Measurements from ENCODE around the gene WNT8B. TPM values are rescaled to one million over a fixed set of nuclear protein-coding genes. Genes with fewer than 3 reads are reported as not detected.

WNT8B gene
- total and polyA plus RNA-seq, 10 of the 15 experiments (the other 5 are each of a cell fraction or from before 2014, with no cell fraction given) = not detected

DNA sequence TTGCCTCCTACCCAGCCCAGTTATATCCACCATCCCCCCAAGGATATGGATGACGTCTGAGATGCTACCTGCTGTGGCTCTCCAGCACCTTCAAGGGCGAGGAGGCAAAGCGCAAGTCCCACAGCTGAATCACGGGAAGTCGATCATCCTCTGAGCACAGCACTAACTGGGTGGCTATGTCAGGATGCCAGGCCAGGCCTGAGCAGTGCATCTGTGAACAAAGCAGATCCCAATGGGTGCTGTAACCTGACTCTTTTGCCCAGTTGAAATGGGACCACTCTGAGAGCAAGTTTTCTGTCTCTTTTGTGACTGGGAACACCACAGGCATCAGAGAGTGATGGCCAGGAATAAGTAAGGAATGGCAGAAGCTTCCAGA is 44.5 kb downstream of the WNT8B start:
- no peak overlapping the region for H2AFZ ChIP-seq (ENCODE audit: control insufficient read depth, low read depth, low read length)
- ChIA-PET RAD21 (ENCODE audit: unreplicated experiment) (interaction anchor here (0.5 kb wide), 1 partner anchor 73 kb away, joined by 4 read pairs; no protein-coding TSS in a partner anchor), POLR2A (no interaction called here), CTCF (interaction anchor here (0.7 to 4.6 kb wide), 8 partner anchors 8 to 78 kb away, joined by 3 to 40 read pairs (median 6); no protein-coding TSS in a partner anchor), SMC1A (ENCODE audit: uncharacterized antibody, unreplicated experiment) (interaction anchor here (1.9 to 2.0 kb wide), 2 partner anchors 69 to 164 kb away, joined by 6 to 11 read pairs; no protein-coding TSS in a partner anchor)
- peaks cover 0 to 11% of the 10 kb centered on the region in 2 experiments for H3K36me3 ChIP-seq (ENCODE audit: control insufficient read depth in 2 of 2, insufficient read depth in 2 of 2, low read length in 1 of 2)
- WGBS (ENCODE audit: insufficient coverage, insufficient replicate concordance, low lambda C conversion rate, missing lambda C conversion rate) = 84% methylated on average over 5 of the region's 5 CpGs
- H3K27me3 ChIP-seq (replicated peaks in 1 of 2; ENCODE audit: control insufficient read depth in 2 of 2, insufficient read depth in 2 of 2, low read length in 1 of 2) = no peaks in the 10 kb centered on the region
- no peak for DNase-seq (ENCODE audit: low read depth, low spot score)
- no peak for ATAC-seq
- H3K9me3 ChIP-seq (replicated peaks; ENCODE audit: control insufficient read depth, insufficient read depth, low read length) = no peaks in the 10 kb centered on the region
- H3K4me1 ChIP-seq (ENCODE audit: control insufficient read depth, insufficient read depth, low read length) = peaks cover 8% of the 10 kb centered on the region; the same call in 1 of the 2 replicates
- no peaks in the 10 kb centered on the region for H3K79me2 ChIP-seq (ENCODE audit: control insufficient read depth, insufficient read depth, low read length)
- FAIRE-seq = no peak
- no peak for TF ChIP-seq EZH2 (IDR thresholded peaks at IDR 0.05; ENCODE audit: borderline replicate concordance, control insufficient read depth, low read depth, low read length)
- no peak overlapping the region for H3K27ac ChIP-seq (ENCODE audit: control insufficient read depth, insufficient read depth)
- BruUV-seq (replicated peaks) = no TSS peak
- intact Hi-C loops (cut with micrococcal nuclease; ENCODE audit: unreplicated experiment) (no loop called here), in situ Hi-C loops (cut with MboI) (loop anchor here (5.0 kb wide), 2 partner anchors 70 to 165 kb away; no protein-coding TSS in a partner anchor)
- H3K9ac ChIP-seq (ENCODE audit: control insufficient read depth, insufficient read depth, low read length) = no peak overlapping the region
- H3K4me3 ChIP-seq = no peak overlapping the region
- H4K20me1 ChIP-seq (ENCODE audit: control insufficient read depth, insufficient read depth) = 0 out of 2 replicates have a peak, but pooled peaks cover 3% of the 10 kb centered on the region
- H3K4me2 ChIP-seq (ENCODE audit: control insufficient read depth, insufficient read depth) = no peak overlapping the region

DNA sequence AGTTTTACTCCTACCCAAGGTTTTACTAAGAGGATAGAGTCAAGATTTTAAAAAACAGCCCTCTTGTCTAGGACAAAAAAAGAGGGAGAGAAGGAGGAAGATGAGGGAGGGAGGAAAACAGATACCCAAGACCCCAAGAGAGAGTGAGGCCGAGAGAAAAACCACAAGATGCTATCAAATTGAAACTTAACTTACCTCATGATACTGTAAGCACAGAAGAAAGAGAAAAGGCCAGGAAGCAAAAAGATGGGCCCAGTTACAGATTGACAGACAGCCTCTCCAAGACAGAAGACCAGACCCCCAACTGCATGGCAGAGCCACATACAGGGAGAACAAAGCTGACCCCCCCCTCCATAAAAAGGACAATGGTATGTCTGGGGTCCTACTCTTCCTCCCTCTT is 45.5 kb downstream of the WNT8B start:
- Histone ChIP-seq H3K9me3 (replicated peaks; ENCODE audit: control insufficient read depth, insufficient read depth, low read length) (no peaks in the 10 kb centered on the region), H3K9ac (ENCODE audit: control insufficient read depth, insufficient read depth, low read length) (no peak overlapping the region), H3K4me1 (ENCODE audit: control insufficient read depth, insufficient read depth, low read length) (peaks cover 8% of the 10 kb centered on the region; the same call in 1 of the 2 replicates), H3K4me3 (no peak overlapping the region), H2AFZ (ENCODE audit: control insufficient read depth, low read depth, low read length) (no peak overlapping the region), H4K20me1 (ENCODE audit: control insufficient read depth, insufficient read depth) (0 out of 2 replicates have a peak, but pooled peaks cover 3% of the 10 kb centered on the region), H3K4me2 (ENCODE audit: control insufficient read depth, insufficient read depth) (no peak overlapping the region), H3K36me3 (ENCODE audit: control insufficient read depth in 2 of 2, insufficient read depth in 2 of 2, low read length in 1 of 2) (peaks cover 0 to 11% of the 10 kb centered on the region in 2 experiments), H3K27me3 (replicated peaks in 1 of 2; ENCODE audit: control insufficient read depth in 2 of 2, insufficient read depth in 2 of 2, low read length in 1 of 2) (no peaks in the 10 kb centered on the region), H3K27ac (ENCODE audit: control insufficient read depth, insufficient read depth) (no peak overlapping the region), H3K79me2 (ENCODE audit: control insufficient read depth, insufficient read depth, low read length) (no peaks in the 10 kb centered on the region)
- FAIRE-seq (no peak), DNase-seq (ENCODE audit: low read depth, low spot score) (no peak), ATAC-seq (no peak)
- BruUV-seq (replicated peaks) = no TSS peak
- in situ Hi-C loops (cut with MboI) = loop anchor here (5.0 kb wide), 2 partner anchors 71 to 166 kb away; no protein-coding TSS in a partner anchor
- ChIA-PET SMC1A (ENCODE audit: uncharacterized antibody, unreplicated experiment) (interaction anchor here (0.6 to 2.6 kb wide), 10 partner anchors 10 to 171 kb away, joined by 3 to 12 read pairs (median 5); no protein-coding TSS in a partner anchor), RAD21 (ENCODE audit: unreplicated experiment) (interaction anchor here (1.0 to 1.6 kb wide), 7 partner anchors 10 to 662 kb away, joined by 3 to 11 read pairs (median 5); no protein-coding TSS in a partner anchor), POLR2A (interaction anchor here (0.5 kb wide), 1 partner anchor 490 kb away, joined by 7 read pairs; no protein-coding TSS in a partner anchor), CTCF (interaction anchor here (0.6 to 4.6 kb wide), 22 partner anchors 8 to 462 kb away, joined by 3 to 40 read pairs (median 6); partner anchors contain the start of gene HIF1AN)
- intact Hi-C loops (cut with micrococcal nuclease; ENCODE audit: unreplicated experiment) = loop anchor here (1.0 to 2.0 kb wide), 2 partner anchors 74 to 169 kb away; no protein-coding TSS in a partner anchor
- TF ChIP-seq NFYB (IDR thresholded peaks at IDR 0.05; ENCODE audit: insufficient read depth, low read depth, low read length) (0 out of 2 replicates have a peak, but pooled peaks have one; percentile 0), SP1 (IDR thresholded peaks at IDR 0.05; ENCODE audit: low read depth, low read length) (no peak)
- 0% methylated on average over 1 of the region's 1 CpG for WGBS (ENCODE audit: insufficient coverage, insufficient replicate concordance, low lambda C conversion rate, missing lambda C conversion rate)

Data from GM12878 (cell line).